Peyer's patch (tissue), 4 donors: Measurements from ENCODE around the gene ZNF860. TPM values are rescaled to one million over a fixed set of nuclear protein-coding genes. Genes with fewer than 3 reads are reported as not detected.

Experiments
- DNase-seq, 3 donors: peaks; one replicate each; pipeline ENCODE4 v3.0.0-alpha.2; 2017 to 2019
- H3K27ac ChIP-seq, 4 donors: fragments of 200-600 bp; sonication (generic); one replicate each; pipeline ENCODE4 v1.5.1; 2016 to 2019
- H3K27me3 ChIP-seq, 2 donors: fragments of 200-600 bp; sonication (generic); one replicate each; pipeline ENCODE4 v1.5.1; 2019
- H3K36me3 ChIP-seq, 3 donors: fragments of 200-600 bp; sonication (generic); one replicate each; pipeline ENCODE4 v1.5.1; 2016 to 2019
- H3K4me1 ChIP-seq, 4 donors: fragments of 200-600 bp; sonication (generic); one replicate each; pipeline ENCODE4 v1.5.1; 2016 to 2019
- H3K4me3 ChIP-seq, 4 donors: fragments of 200-600 bp; sonication (generic); 1 replicate in 3 of 4; 2 replicates in 1 of 4; pipeline ENCODE4 v1.5.1; 2016 to 2019; ENCODE audit warnings: mild to moderate bottlenecking in 1 of 4
- H3K9me3 ChIP-seq, 4 donors: fragments of 200-600 bp; sonication (generic); one replicate each; pipeline ENCODE4 v1.5.1; 2016 to 2019; ENCODE audit warnings: mild to moderate bottlenecking in 1 of 4
- CTCF ChIP-seq, 6 experiments: fragments of 450-650 bp in 4 of 6; fragments of 200-600 bp in 2 of 6; sonication (generic) in 1 of 6; IDR thresholded peaks; one replicate each; pipeline ENCODE4 v1.5.1; 2017 to 2019; ENCODE audit warnings: antibody characterized with exemption in 6 of 6, mild to moderate bottlenecking in 3 of 6, moderate library complexity in 1 of 6
- POLR2A ChIP-seq, 2 donors: fragments of 450-650 bp; IDR thresholded peaks; one replicate each; pipeline ENCODE4 v1.5.1; 2017; ENCODE audit warnings: antibody characterized with exemption in 2 of 2, mild to moderate bottlenecking in 2 of 2, moderate library complexity in 2 of 2
- total RNA-seq, 4 donors: library from RNA; depleted of rRNA; stranded (reverse); fragments of >200 nt; gene quantifications; one replicate each; pipeline ENCODE4 v1.1.0, GENCODE V29; 2016

Gene ZNF860
- total RNA-seq, result 10 to 100 TPM in 1 of 4 donors, under 1 TPM in 1, not detected in 2; 0.80 to 10.7 TPM

DNA sequence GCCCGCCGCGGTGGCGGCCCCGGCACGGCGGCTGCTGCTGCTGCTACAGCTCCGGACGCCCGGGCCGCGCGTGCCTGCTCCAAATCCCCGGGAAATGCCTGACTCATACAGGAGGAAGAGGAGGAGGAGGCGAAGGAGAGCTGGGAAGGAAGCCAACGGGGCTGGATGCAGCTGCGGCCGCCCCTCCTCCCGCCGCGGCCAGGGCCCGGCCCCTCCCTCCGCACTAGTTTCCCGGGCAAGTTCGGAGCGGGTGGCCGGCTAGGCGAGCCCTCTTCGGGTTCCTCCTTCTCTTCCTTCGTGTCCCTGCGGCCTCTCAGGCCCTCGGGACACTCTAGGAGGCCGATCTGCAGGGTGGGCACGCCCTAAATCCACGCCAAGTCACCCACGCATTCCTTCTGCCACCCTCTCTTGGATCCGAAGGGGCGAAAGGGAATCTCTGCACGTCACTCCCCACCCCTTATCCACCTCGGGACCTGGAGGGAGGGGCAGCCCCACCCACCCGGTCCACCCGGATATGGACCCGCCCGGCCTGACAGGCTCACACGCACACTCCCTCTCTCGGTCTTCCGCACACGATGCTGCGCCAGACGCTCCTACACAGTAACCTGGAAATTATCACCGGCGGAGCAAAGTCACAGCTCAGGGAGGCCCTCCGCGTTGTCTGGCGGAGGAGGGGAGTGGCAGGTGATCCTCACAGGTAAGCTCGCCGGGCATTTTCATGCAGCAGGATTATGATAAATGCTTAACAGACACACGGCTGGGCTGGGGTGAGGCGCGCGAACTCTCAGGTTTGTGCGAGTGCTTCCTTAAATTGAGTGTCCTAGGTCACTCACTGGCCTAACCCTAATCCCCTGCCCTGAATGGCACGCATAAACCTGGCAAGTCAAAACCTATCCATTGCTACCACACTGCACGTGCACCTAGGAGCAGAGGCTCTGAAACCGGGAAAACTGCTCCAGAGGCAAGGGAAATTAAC is at the start of gene ZNF860, which contains the start of gene OSBPL10:
TSS of gene ZNF860 (plus strand) at position 545 of the 976 bp plus-strand sequence. CDS start 7,330 bp downstream, outside the sequence.
TSS of gene OSBPL10 (minus strand) at position 57 of the 976 bp plus-strand sequence. CDS start 83 bp downstream, outside the sequence.
- no peaks in the 10 kb centered on the region for H3K27me3 ChIP-seq
- DNase-seq, result peak; percentile 83 to 92 (median 92)

DNA sequence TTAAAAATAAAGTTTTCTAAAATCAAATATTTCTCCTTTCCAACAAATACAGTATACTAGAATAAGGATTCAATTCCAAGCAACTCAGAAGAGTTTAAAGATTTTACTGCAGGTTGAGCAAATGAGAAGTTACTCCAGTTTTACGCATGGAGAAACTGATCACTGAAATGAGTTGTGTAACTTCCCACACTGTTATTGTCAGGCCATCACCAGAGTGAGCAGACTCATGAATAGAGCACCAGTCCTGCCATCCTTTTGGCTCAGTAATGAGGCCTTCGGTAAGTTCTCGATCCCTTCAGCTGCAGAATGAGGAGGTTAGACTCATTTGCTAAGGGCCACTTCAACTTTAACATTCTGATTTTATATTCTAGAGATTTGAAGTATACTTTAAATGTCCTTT is 48.6 kb upstream of the ZNF860 start:
- Histone ChIP-seq H3K27me3 (no peaks in the 10 kb centered on the region), H3K36me3 (no peaks in the 10 kb centered on the region), H3K4me3 (no peak overlapping the region), H3K4me1 (no peaks in the 10 kb centered on the region), H3K9me3 (no peaks in the 10 kb centered on the region), H3K27ac (no peak overlapping the region)
- DNase-seq, result no peak
- TF ChIP-seq POLR2A (IDR thresholded peaks at IDR 0.05) (no peak), CTCF (IDR thresholded peaks at IDR 0.05) (no peak)

More for the DNA sequence above, at the start of gene ZNF860, which contains the start of gene OSBPL10:
- Histone ChIP-seq H3K27ac (peak within 1 kb of the TSS; percentile 80 to 98 (median 96)), H3K36me3 (no peaks in the 10 kb centered on the region), H3K9me3 (no peaks in the 10 kb centered on the region), H3K4me3 (peak within 1 kb of the TSS; percentile 54 to 90 (median 88)), H3K4me1 (peaks cover 0 to 12% (median 0%) of the 10 kb centered on the region in 4 donors)
- TF ChIP-seq POLR2A (IDR thresholded peaks at IDR 0.05) (peak in 1 of 2 donors; percentile 30), CTCF (IDR thresholded peaks at IDR 0.05) (peak in 2 of 6 experiments; percentile 17 to 27)

DNA sequence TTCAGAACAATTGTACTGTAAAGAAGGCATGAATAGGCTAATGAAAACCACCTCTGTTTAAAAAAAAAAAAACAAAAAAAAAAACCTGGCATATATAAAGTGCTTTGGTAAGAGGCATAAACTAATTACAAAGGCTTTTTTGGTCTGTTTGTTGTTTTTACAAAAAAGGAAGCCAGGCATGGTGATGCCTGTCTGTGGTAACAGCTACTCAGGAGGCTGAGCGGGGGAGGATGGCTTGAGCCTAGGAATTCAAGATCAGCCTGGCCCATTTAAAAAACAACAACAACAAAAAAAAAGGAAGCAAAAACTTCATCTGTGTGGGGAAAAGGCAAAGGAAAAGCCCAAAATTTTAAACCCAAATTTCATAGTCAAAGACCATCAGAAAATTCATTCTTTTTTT is 47.5 kb upstream of the ZNF860 start:
- Histone ChIP-seq H3K4me3 (no peak overlapping the region), H3K27ac (peak overlapping the region in 1 of 4 donors; percentile 27), H3K9me3 (no peaks in the 10 kb centered on the region), H3K27me3 (no peaks in the 10 kb centered on the region), H3K36me3 (no peaks in the 10 kb centered on the region), H3K4me1 (no peaks in the 10 kb centered on the region)
- DNase-seq, result peak in 1 of 3 donors; percentile 53
- TF ChIP-seq POLR2A (IDR thresholded peaks at IDR 0.05) (no peak), CTCF (IDR thresholded peaks at IDR 0.05) (no peak)

GRCh38 chr3:31934866-31935265 is 46.7 kb upstream of the ZNF860 start:
- TF ChIP-seq CTCF (IDR thresholded peaks at IDR 0.05), result no peak
- no peak for TF ChIP-seq POLR2A (IDR thresholded peaks at IDR 0.05)
- no peaks in the 10 kb centered on the region for H3K27me3 ChIP-seq
- no peaks in the 10 kb centered on the region for H3K36me3 ChIP-seq
- H3K9me3 ChIP-seq, result no peaks in the 10 kb centered on the region
- H3K27ac ChIP-seq, result peak overlapping the region in 1 of 4 donors; percentile 27
- no peak for DNase-seq
- no peak overlapping the region for H3K4me3 ChIP-seq
- H3K4me1 ChIP-seq, result no peaks in the 10 kb centered on the region

GRCh38 chr3:31936420-31937060 is 45.0 kb upstream of the ZNF860 start:
- H3K27me3 ChIP-seq, result no peaks in the 10 kb centered on the region
- no peak overlapping the region for H3K27ac ChIP-seq
- no peaks in the 10 kb centered on the region for H3K9me3 ChIP-seq
- no peak for DNase-seq
- H3K4me3 ChIP-seq, result no peak overlapping the region
- H3K36me3 ChIP-seq, result no peaks in the 10 kb centered on the region
- no peak for TF ChIP-seq CTCF (IDR thresholded peaks at IDR 0.05)
- no peak for TF ChIP-seq POLR2A (IDR thresholded peaks at IDR 0.05)
- H3K4me1 ChIP-seq, result peaks cover 0 to 3% (median 0%) of the 10 kb centered on the region in 4 donors
